SK-N-SH (cell line): ENCODE measurements around the gene ZNF280D. TPM values are rescaled to one million over a fixed set of nuclear protein-coding genes. Genes with fewer than 3 reads are reported as not detected.

Experiments
- CTCF ChIA-PET: fragments of 300-600, 350-600 bp; formaldehyde crosslinking; extraction: SDS; loops from one replicate; lab custom pipeline; 2021; lab: Yijun Ruan, JAX
- POLR2A ChIA-PET: fragments of 350-600 bp; sonication (Branson Sonifier 250); formaldehyde crosslinking; extraction: SDS; loops from one replicate; lab custom pipeline; 2020; ENCODE audit warnings: antibody characterized with exemption, inconsistent platforms; lab: Yijun Ruan, JAX
- DNase-seq: peaks from one replicate; pipeline ENCODE4 v3.0.0; 2012
- H2AFZ ChIP-seq: fragments of 200-600 bp; sonication (generic); 2 replicates; pipeline ENCODE4 v1.8.1; 2016; ENCODE audit warnings: antibody characterized with exemption, mild to moderate bottlenecking, low read depth
- H3F3A ChIP-seq: fragments of 200-600 bp; sonication (generic); replicated peaks from 2 replicates; pipeline ENCODE3; 2016; ENCODE audit warnings: antibody characterized with exemption, mild to moderate bottlenecking; ENCODE audit not compliant: insufficient read depth
- H3K27ac ChIP-seq, 2 experiments: fragments of 200-500 bp in 1 of 2; fragments of 200-600 bp in 1 of 2; sonication (Bioruptor generic) in 1 of 2; sonication (generic), shearing (Covaris generic) in 1 of 2; 2 replicates each; pipeline versions ENCODE4 v1.5.1 to v1.6.1; 2014 to 2016; ENCODE audit warnings: low read depth in 2 of 2, inconsistent platforms in 1 of 2, low read length in 1 of 2, mild to moderate bottlenecking in 1 of 2, mixed read lengths in 1 of 2
- H3K27me3 ChIP-seq: fragments of 200-600 bp; sonication (generic), shearing (Covaris generic); 2 replicates; pipeline ENCODE4 v1.6.1; 2016; ENCODE audit warnings: mixed run types; ENCODE audit not compliant: insufficient read depth
- H3K36me3 ChIP-seq, 2 experiments: fragments of 200-500 bp in 1 of 2; fragments of 200-600 bp in 1 of 2; sonication (Bioruptor generic) in 1 of 2; sonication (generic) in 1 of 2; replicated peaks in 1 of 2; 2 replicates each; pipeline versions ENCODE3 to v1.5.1; 2014 to 2016; ENCODE audit warnings: low read length in 1 of 2, mild to moderate bottlenecking in 1 of 2; ENCODE audit not compliant: insufficient read depth in 2 of 2, control insufficient read depth in 1 of 2
- H3K4me1 ChIP-seq, 2 experiments: fragments of 200-500 bp in 1 of 2; fragments of 200-600 bp in 1 of 2; sonication (Bioruptor generic) in 1 of 2; sonication (generic), shearing (Covaris generic) in 1 of 2; 2 replicates each; pipeline versions ENCODE4 v1.5.1 to v1.6.1; 2014 to 2016; ENCODE audit warnings: low read depth in 1 of 2, low read length in 1 of 2, mixed run types in 1 of 2; ENCODE audit not compliant: insufficient read depth in 2 of 2, control insufficient read depth in 1 of 2
- H3K4me2 ChIP-seq: fragments of 200-600 bp; sonication (generic), shearing (Covaris generic); 2 replicates; pipeline ENCODE4 v1.6.1; 2017; ENCODE audit warnings: mixed run types
- H3K4me3 ChIP-seq, 2 experiments: fragments of 200-500 bp in 1 of 2; fragments of 200-600 bp in 1 of 2; sonication (Bioruptor generic) in 1 of 2; sonication (generic), shearing (Covaris generic) in 1 of 2; 2 replicates each; pipeline versions ENCODE4 v1.5.1 to v1.8.1; 2014 to 2016; ENCODE audit warnings: low read depth in 2 of 2, inconsistent platforms in 1 of 2, low read length in 1 of 2, mild to moderate bottlenecking in 1 of 2, mixed read lengths in 1 of 2, moderate library complexity in 1 of 2
- H3K79me2 ChIP-seq: fragments of 200-600 bp; sonication (generic); 2 replicates; pipeline ENCODE4 v1.8.1; 2017; ENCODE audit warnings: mild to moderate bottlenecking; ENCODE audit not compliant: insufficient read depth
- H3K9ac ChIP-seq: fragments of 200-600 bp; sonication (generic); 2 replicates; pipeline ENCODE4 v1.6.1; 2017; ENCODE audit warnings: mixed run types
- H3K9me2 ChIP-seq: fragments of 200-600 bp; sonication (generic); 2 replicates; pipeline ENCODE4 v1.6.1; 2017; ENCODE audit warnings: mixed run types
- H3K9me3 ChIP-seq: fragments of 200-600 bp; sonication (generic); 2 replicates; pipeline ENCODE4 v1.6.1; 2017; ENCODE audit warnings: mixed run types, mild to moderate bottlenecking, moderate library complexity
- H4K20me1 ChIP-seq: fragments of 200-600 bp; sonication (generic); 2 replicates; pipeline ENCODE4 v1.6.1; 2017; ENCODE audit warnings: mild to moderate bottlenecking, mixed run types; ENCODE audit not compliant: insufficient read depth
- MEF2A ChIP-seq: IDR thresholded peaks from 2 replicates; pipeline ENCODE4 v1.4.0; 2012; ENCODE audit warnings: low read depth, borderline replicate concordance
- NFIC ChIP-seq: IDR thresholded peaks from 2 replicates; pipeline ENCODE4 v1.4.0; 2012; ENCODE audit warnings: borderline replicate concordance
- RCOR1 ChIP-seq: fragments of 150-350 bp; IDR thresholded peaks from 2 replicates; pipeline ENCODE4 v1.6.1; 2017; ENCODE audit warnings: antibody characterized with exemption, low read length
- SMC3 ChIP-seq: IDR thresholded peaks from 2 replicates; pipeline ENCODE4 v1.6.1; 2012; ENCODE audit warnings: low read depth, low read length, improper control_type of control experiment
- TAF1 ChIP-seq: IDR thresholded peaks from 2 replicates; pipeline ENCODE4 v1.6.1; 2012; ENCODE audit warnings: low read depth, mild to moderate bottlenecking, low read length, moderate library complexity, borderline replicate concordance
- TEAD4 ChIP-seq: IDR thresholded peaks from 2 replicates; pipeline ENCODE4 v1.4.0; 2012; ENCODE audit warnings: mild to moderate bottlenecking, borderline replicate concordance; ENCODE audit not compliant: insufficient read depth
- YY1 ChIP-seq: IDR thresholded peaks from 2 replicates; pipeline ENCODE4 v1.4.0; 2012; ENCODE audit warnings: low read depth, mild to moderate bottlenecking
- WGBS: methylation state at CpG from one replicate; pipeline ENCODE4 v1.1.6; 2017; ENCODE audit warnings: low lambda C conversion rate; 5-methylcytosine and 5-hydroxymethylcytosine counted together
- polyA plus RNA-seq, 3 experiments: library from polyadenylated mRNA; depleted of rRNA; stranded (reverse); fragments of >200 nt; gene quantifications; 2 replicates each; pipeline ENCODE4 v1.2.3, GENCODE V29; 2012
- TF ChIP-seq, protein P1 (sequence below): IDR thresholded peaks from 2 replicates; pipeline ENCODE4 v1.4.0; 2012; ENCODE audit warnings: low read depth
- TF ChIP-seq, protein P2 (sequence below): IDR thresholded peaks from 2 replicates; pipeline ENCODE4 v1.4.0; 2012; ENCODE audit warnings: low read depth, borderline replicate concordance
- TF ChIP-seq, protein P3 (sequence below): fragments of 150-350 bp; IDR thresholded peaks from 2 replicates; pipeline ENCODE4 v1.6.1; 2016; ENCODE audit warnings: mild to moderate bottlenecking, low read depth, low read length
- TF ChIP-seq, protein P4 (sequence below): IDR thresholded peaks from 2 replicates; pipeline ENCODE4; 2012
- TF ChIP-seq, protein P5 (sequence below): fragments of 150-350 bp; IDR thresholded peaks from 2 replicates; pipeline ENCODE4 v1.6.1; 2017; ENCODE audit warnings: antibody characterized with exemption, low read length, low read depth, borderline replicate concordance

The ZNF280D gene
- polyA plus RNA-seq, 1 of the 3 experiments (the other 2 are of a cell fraction): 5.4 TPM

DNA sequence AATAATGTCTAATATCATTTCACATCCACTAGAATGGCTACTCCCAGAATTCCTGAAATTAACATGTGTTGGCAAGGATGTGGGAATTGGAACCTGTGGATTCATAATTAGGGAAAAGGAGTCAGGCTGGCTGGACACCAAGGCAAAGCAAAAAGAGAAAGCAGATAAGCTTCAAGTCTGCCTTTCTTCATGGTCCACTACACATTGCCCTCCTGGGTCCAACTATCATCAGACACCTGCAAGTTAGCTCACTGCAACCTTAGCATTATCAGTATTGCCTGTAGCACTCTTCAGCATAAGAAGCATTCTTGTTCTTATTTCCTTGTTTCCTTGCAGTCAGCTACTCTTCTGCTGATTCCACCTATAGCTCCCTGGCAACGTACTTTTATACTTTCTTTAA, 124.3 kb downstream of the ZNF280D start:
- Histone ChIP-seq H2AFZ (no peak overlapping the region), H3K36me3 (no peaks in the 10 kb centered on the region), H3K27me3 (no peaks in the 10 kb centered on the region), H3K4me2 (no peak overlapping the region), H3K4me1 (no peaks in the 10 kb centered on the region), H3K9ac (no peak overlapping the region), H3K9me2 (no peaks in the 10 kb centered on the region), H4K20me1 (no peaks in the 10 kb centered on the region), H3F3A (no peaks in the 10 kb centered on the region), H3K9me3 (peaks cover 13% of the 10 kb centered on the region), H3K79me2 (no peaks in the 10 kb centered on the region), H3K4me3 (no peak overlapping the region), H3K27ac (no peak overlapping the region)
- TF ChIP-seq, protein P1, sequence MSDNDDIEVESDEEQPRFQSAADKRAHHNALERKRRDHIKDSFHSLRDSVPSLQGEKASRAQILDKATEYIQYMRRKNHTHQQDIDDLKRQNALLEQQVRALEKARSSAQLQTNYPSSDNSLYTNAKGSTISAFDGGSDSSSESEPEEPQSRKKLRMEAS: no peak
- TF ChIP-seq, protein P2, sequence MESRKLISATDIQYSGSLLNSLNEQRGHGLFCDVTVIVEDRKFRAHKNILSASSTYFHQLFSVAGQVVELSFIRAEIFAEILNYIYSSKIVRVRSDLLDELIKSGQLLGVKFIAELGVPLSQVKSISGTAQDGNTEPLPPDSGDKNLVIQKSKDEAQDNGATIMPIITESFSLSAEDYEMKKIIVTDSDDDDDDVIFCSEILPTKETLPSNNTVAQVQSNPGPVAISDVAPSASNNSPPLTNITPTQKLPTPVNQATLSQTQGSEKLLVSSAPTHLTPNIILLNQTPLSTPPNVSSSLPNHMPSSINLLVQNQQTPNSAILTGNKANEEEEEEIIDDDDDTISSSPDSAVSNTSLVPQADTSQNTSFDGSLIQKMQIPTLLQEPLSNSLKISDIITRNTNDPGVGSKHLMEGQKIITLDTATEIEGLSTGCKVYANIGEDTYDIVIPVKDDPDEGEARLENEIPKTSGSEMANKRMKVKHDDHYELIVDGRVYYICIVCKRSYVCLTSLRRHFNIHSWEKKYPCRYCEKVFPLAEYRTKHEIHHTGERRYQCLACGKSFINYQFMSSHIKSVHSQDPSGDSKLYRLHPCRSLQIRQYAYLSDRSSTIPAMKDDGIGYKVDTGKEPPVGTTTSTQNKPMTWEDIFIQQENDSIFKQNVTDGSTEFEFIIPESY: no peak
- no peak for TF ChIP-seq TAF1
- TF ChIP-seq, protein P3, sequence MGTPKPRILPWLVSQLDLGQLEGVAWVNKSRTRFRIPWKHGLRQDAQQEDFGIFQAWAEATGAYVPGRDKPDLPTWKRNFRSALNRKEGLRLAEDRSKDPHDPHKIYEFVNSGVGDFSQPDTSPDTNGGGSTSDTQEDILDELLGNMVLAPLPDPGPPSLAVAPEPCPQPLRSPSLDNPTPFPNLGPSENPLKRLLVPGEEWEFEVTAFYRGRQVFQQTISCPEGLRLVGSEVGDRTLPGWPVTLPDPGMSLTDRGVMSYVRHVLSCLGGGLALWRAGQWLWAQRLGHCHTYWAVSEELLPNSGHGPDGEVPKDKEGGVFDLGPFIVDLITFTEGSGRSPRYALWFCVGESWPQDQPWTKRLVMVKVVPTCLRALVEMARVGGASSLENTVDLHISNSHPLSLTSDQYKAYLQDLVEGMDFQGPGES: no peak
- no peak for TF ChIP-seq RCOR1
- TF ChIP-seq, protein P4, sequence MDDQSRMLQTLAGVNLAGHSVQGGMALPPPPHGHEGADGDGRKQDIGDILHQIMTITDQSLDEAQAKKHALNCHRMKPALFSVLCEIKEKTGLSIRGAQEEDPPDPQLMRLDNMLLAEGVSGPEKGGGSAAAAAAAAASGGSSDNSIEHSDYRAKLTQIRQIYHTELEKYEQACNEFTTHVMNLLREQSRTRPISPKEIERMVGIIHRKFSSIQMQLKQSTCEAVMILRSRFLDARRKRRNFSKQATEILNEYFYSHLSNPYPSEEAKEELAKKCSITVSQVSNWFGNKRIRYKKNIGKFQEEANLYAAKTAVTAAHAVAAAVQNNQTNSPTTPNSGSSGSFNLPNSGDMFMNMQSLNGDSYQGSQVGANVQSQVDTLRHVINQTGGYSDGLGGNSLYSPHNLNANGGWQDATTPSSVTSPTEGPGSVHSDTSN: no peak
- no peak for TF ChIP-seq NFIC
- TF ChIP-seq YY1: no peak
- no peak for TF ChIP-seq MEF2A
- TF ChIP-seq, protein P5, sequence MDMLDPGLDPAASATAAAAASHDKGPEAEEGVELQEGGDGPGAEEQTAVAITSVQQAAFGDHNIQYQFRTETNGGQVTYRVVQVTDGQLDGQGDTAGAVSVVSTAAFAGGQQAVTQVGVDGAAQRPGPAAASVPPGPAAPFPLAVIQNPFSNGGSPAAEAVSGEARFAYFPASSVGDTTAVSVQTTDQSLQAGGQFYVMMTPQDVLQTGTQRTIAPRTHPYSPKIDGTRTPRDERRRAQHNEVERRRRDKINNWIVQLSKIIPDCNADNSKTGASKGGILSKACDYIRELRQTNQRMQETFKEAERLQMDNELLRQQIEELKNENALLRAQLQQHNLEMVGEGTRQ: no peak
- TF ChIP-seq TEAD4: no peak
- TF ChIP-seq SMC3: no peak
- ChIA-PET POLR2A (no interaction called here), CTCF (interaction anchor here (1.1 to 1.3 kb wide), 2 partner anchors 118 to 260 kb away, joined by 3 read pairs; no protein-coding TSS in a partner anchor)
- WGBS: 30% methylated on average over 1 of the region's 1 CpG
- no peak for DNase-seq
